IMR-90 (cell line): ENCODE data around the gene ITGAE. TPM values are rescaled to one million over a fixed set of nuclear protein-coding genes. Genes with fewer than 3 reads are reported as not detected.

ENCODE experiments used
- ATAC-seq: fragments of 200-7000 bp; cut with Tn5 transposase; 2 replicates; pipeline ENCODE4 v1.9.1; 2020; ENCODE audit warnings: low read depth, mild to moderate bottlenecking, moderate library complexity
- BruUV-seq: library from RNA; stranded (reverse); fragments of 400-500 nt; replicated peaks from 2 replicates; lab custom pipeline; 2021; lab: Mats Ljungman, UMichigan
- CTCF ChIA-PET: fragments of 300-600 bp; formaldehyde crosslinking; extraction: SDS; loops from one replicate; lab custom pipeline; 2021; ENCODE audit warnings: antibody characterized with exemption; lab: Yijun Ruan, JAX
- POLR2A ChIA-PET: fragments of 300-600 bp; sonication (Branson Sonifier 250); formaldehyde crosslinking; loops from one replicate; lab custom pipeline; 2022; ENCODE audit warnings: antibody characterized with exemption; ENCODE audit not compliant: unreplicated experiment; lab: Charles Lee
- DNase-seq: peaks from one replicate; pipeline ENCODE4 v3.0.0; 2013
- H2AFZ ChIP-seq: replicated peaks from 2 replicates; pipeline ENCODE3; 2013; ENCODE audit warnings: low read length, mild to moderate bottlenecking; ENCODE audit not compliant: poor library complexity
- H2AK5ac ChIP-seq: 2 replicates; pipeline ENCODE4 v1.6.1; 2013; ENCODE audit warnings: low read depth, low read length, inconsistent platforms
- H2AK9ac ChIP-seq: replicated peaks from 2 replicates; pipeline ENCODE3; 2013; ENCODE audit warnings: mild to moderate bottlenecking, low read depth, low read length, moderate library complexity; ENCODE audit not compliant: poor library complexity
- H2BK120ac ChIP-seq: 2 replicates; pipeline ENCODE4 v1.6.1; 2013; ENCODE audit warnings: low read depth, low read length, inconsistent platforms
- H2BK15ac ChIP-seq: 3 replicates; pipeline ENCODE4 v1.6.1; 2013; ENCODE audit warnings: low read depth, low read length, inconsistent platforms
- H2BK20ac ChIP-seq: 2 replicates; pipeline ENCODE4 v1.6.1; 2013; ENCODE audit warnings: low read depth, mild to moderate bottlenecking, inconsistent platforms, low read length, moderate library complexity
- H2BK5ac ChIP-seq: 2 replicates; pipeline ENCODE4 v1.6.1; 2013; ENCODE audit warnings: mild to moderate bottlenecking, low read depth, low read length, inconsistent platforms; ENCODE audit not compliant: poor library complexity, severe bottlenecking
- H3K14ac ChIP-seq: replicated peaks from 2 replicates; pipeline ENCODE4 v1.6.1; 2013; ENCODE audit warnings: low read depth, low read length, inconsistent platforms
- H3K18ac ChIP-seq: 2 replicates; pipeline ENCODE4 v1.6.1; 2013; ENCODE audit warnings: low read depth, low read length, control low read depth
- H3K23ac ChIP-seq: 2 replicates; pipeline ENCODE4 v1.6.1; 2013; ENCODE audit warnings: low read depth, low read length, inconsistent platforms
- H3K27ac ChIP-seq: 2 replicates; pipeline ENCODE4 v1.5.1; 2013; ENCODE audit warnings: mild to moderate bottlenecking, control low read depth, low read length; ENCODE audit not compliant: insufficient read depth
- H3K27me3 ChIP-seq: 2 replicates; pipeline ENCODE4 v1.6.1; 2013; ENCODE audit warnings: low read length; ENCODE audit not compliant: control insufficient read depth, insufficient read depth
- H3K36me3 ChIP-seq: 2 replicates; pipeline ENCODE4 v1.6.1; 2013; ENCODE audit warnings: low read length, mixed read lengths; ENCODE audit not compliant: control insufficient read depth, insufficient read depth
- H3K4ac ChIP-seq: 2 replicates; pipeline ENCODE4 v1.6.1; 2013; ENCODE audit warnings: low read depth, low read length, inconsistent platforms
- H3K4me1 ChIP-seq: 2 replicates; pipeline ENCODE4 v1.6.1; 2013; ENCODE audit warnings: low read length, mixed read lengths; ENCODE audit not compliant: control insufficient read depth, insufficient read depth
- H3K4me2 ChIP-seq: 2 replicates; pipeline ENCODE4 v1.6.1; 2013; ENCODE audit warnings: low read depth, mild to moderate bottlenecking, control low read depth, low read length, moderate library complexity
- H3K4me3 ChIP-seq: 2 replicates; pipeline ENCODE4 v1.5.1; 2013; ENCODE audit warnings: low read depth, mild to moderate bottlenecking, control low read depth, low read length, moderate library complexity; ENCODE audit not compliant: insufficient read depth
- H3K56ac ChIP-seq: 2 replicates; pipeline ENCODE4 v1.6.1; 2013; ENCODE audit warnings: low read length, inconsistent platforms; ENCODE audit not compliant: insufficient read depth; ENCODE audit errors: extremely low read depth
- H3K79me1 ChIP-seq, 2 experiments: 2 replicates each; pipeline ENCODE4 v1.6.1; 2013; ENCODE audit warnings: low read length in 2 of 2, inconsistent platforms in 1 of 2, low read depth in 1 of 2
- H3K9ac ChIP-seq: 2 replicates; pipeline ENCODE4 v1.6.1; 2013; ENCODE audit warnings: low read depth, low read length, control low read depth
- H3K9me1 ChIP-seq: 2 replicates; pipeline ENCODE4 v1.6.1; 2013; ENCODE audit warnings: low read length, inconsistent platforms; ENCODE audit not compliant: insufficient read depth
- H3K9me3 ChIP-seq: 2 replicates; pipeline ENCODE4 v1.6.1; 2013; ENCODE audit warnings: low read length; ENCODE audit not compliant: control insufficient read depth, insufficient read depth
- H4K20me1 ChIP-seq: 2 replicates; pipeline ENCODE4 v1.6.1; 2013; ENCODE audit warnings: low read length, inconsistent platforms; ENCODE audit not compliant: insufficient read depth
- H4K5ac ChIP-seq: 2 replicates; pipeline ENCODE4 v1.6.1; 2013; ENCODE audit warnings: mild to moderate bottlenecking, low read depth, low read length, control low read depth
- H4K8ac ChIP-seq, 2 experiments: 2 replicates each; pipeline ENCODE4 v1.6.1; 2013; ENCODE audit warnings: low read depth in 2 of 2, low read length in 2 of 2, control low read depth in 1 of 2, inconsistent platforms in 1 of 2
- H4K91ac ChIP-seq: 2 replicates; pipeline ENCODE4 v1.6.1; 2013; ENCODE audit warnings: low read depth, low read length, inconsistent platforms; ENCODE audit not compliant: insufficient read depth
- CEBPB ChIP-seq: IDR thresholded peaks from 2 replicates; pipeline ENCODE4 v1.6.1; 2012; ENCODE audit warnings: low read depth, low read length, improper control_type of control experiment
- ELK1 ChIP-seq: fragments of 150-350 bp; IDR thresholded peaks from 2 replicates; pipeline ENCODE4 v1.6.1; 2016; ENCODE audit warnings: low read depth, mild to moderate bottlenecking, low read length, moderate library complexity, borderline replicate concordance
- FOS ChIP-seq: fragments of 150-350 bp; IDR thresholded peaks from 2 replicates; pipeline ENCODE4 v1.6.1; 2016; ENCODE audit warnings: low read depth, low read length
- RAD21 ChIP-seq: IDR thresholded peaks from 2 replicates; pipeline ENCODE4 v1.6.1; 2012; ENCODE audit warnings: low read length, improper control_type of control experiment
- RCOR1 ChIP-seq: IDR thresholded peaks from 2 replicates; pipeline ENCODE4 v1.6.1; 2012; ENCODE audit warnings: mild to moderate bottlenecking, low read length, improper control_type of control experiment; ENCODE audit not compliant: insufficient replicate concordance
- WGBS, 2 experiments: methylation state at CpG; one replicate each; pipeline versions ENCODE4 v1.1.5 to v1.1.7; 2013; ENCODE audit warnings: missing lambda C conversion rate in 2 of 2; ENCODE audit not compliant: insufficient read length in 1 of 2; ENCODE audit errors: extremely low coverage in 2 of 2; 5-methylcytosine and 5-hydroxymethylcytosine counted together
- dilution Hi-C: fragments of 300-500 bp; cut with HindIII; formaldehyde crosslinking; loops from one replicate; pipeline ENCODE4 v1.14.3; 2018; ENCODE audit warnings: low sequenced_read_pairs; ENCODE audit not compliant: unreplicated experiment
- in situ Hi-C: fragments of 300-500 bp; cut with MboI; formaldehyde crosslinking; loops from 3 replicates; pipeline ENCODE4 v1.14.3; 2019; ENCODE audit warnings: low sequenced_read_pairs, inconsistent platforms, mixed read lengths
- intact Hi-C: fragments of 100-400 bp; cut with micrococcal nuclease; formaldehyde crosslinking; loops from 2 replicates; pipeline ENCODE4 v1.10.0; 2022
- polyA plus RNA-seq, 3 experiments: library from polyadenylated mRNA; depleted of rRNA; stranded (reverse); fragments of >200 nt; gene quantifications; 2 replicates each; pipeline ENCODE4 v1.2.3, GENCODE V29; 2012; ENCODE audit warnings: low replicate concordance in 1 of 3
- total RNA-seq: library from RNA; depleted of rRNA; stranded (reverse); fragments of >200 nt; gene quantifications from 2 replicates; pipeline ENCODE4 v1.2.3, GENCODE V29; 2012

The ITGAE gene
- total and polyA plus RNA-seq, 2 of the 4 experiments (the other 2 are of a cell fraction), result 54.1 to 60.8 TPM

GRCh38 chr17:3761918-3762380, 39.0 kb downstream of the ITGAE start:
- no peak overlapping the region for H2BK15ac ChIP-seq
- no peak overlapping the region for H4K91ac ChIP-seq
- no peak overlapping the region for H2AK9ac ChIP-seq
- no peak overlapping the region for H3K56ac ChIP-seq
- H2BK120ac ChIP-seq, result no peak overlapping the region
- H2AFZ ChIP-seq, result no peak overlapping the region
- no peaks in the 10 kb centered on the region for H3K4me1 ChIP-seq
- H4K20me1 ChIP-seq, result no peaks in the 10 kb centered on the region
- no peaks in the 10 kb centered on the region for H3K36me3 ChIP-seq
- no peak overlapping the region for H4K8ac ChIP-seq
- no peak overlapping the region for H3K23ac ChIP-seq
- H2BK20ac ChIP-seq, result no peak overlapping the region
- no peak overlapping the region for H3K4ac ChIP-seq
- in situ Hi-C loops, result no loop called here
- H3K27me3 ChIP-seq, result peaks cover 16% of the 10 kb centered on the region
- BruUV-seq, result no TSS peak
- no peak overlapping the region for H3K4me3 ChIP-seq
- H4K5ac ChIP-seq, result no peak overlapping the region
- 80% methylated on average over 5 of the region's 16 CpGs; no CpG with 5 or more reads in 1 of the 2 experiments for WGBS, 2 experiments
- no peak for DNase-seq
- ChIA-PET CTCF (no interaction called here), POLR2A (no interaction called here)
- ATAC-seq, result no peak
- no peak overlapping the region for H3K9ac ChIP-seq
- H2BK5ac ChIP-seq, result no peak overlapping the region
- no peak overlapping the region for H3K14ac ChIP-seq
- intact Hi-C loops, result no loop called here
- H2AK5ac ChIP-seq, result no peak overlapping the region
- H3K9me1 ChIP-seq, result no peaks in the 10 kb centered on the region
- H3K4me2 ChIP-seq, result no peak overlapping the region
- H3K27ac ChIP-seq, result no peak overlapping the region
- H3K9me3 ChIP-seq, result peaks cover 11% of the 10 kb centered on the region
- no peaks in the 10 kb centered on the region for H3K79me1 ChIP-seq
- no peak for TF ChIP-seq RAD21
- TF ChIP-seq ELK1, result no peak
- TF ChIP-seq FOS, result no peak
- TF ChIP-seq RCOR1, result no peak
- no peak for TF ChIP-seq CEBPB
- dilution Hi-C loops, result no loop called here
- no peak overlapping the region for H3K18ac ChIP-seq
